ENCODE results near the gene TUBGCP3.

TUBGCP3 gene

GRCh38 chr13:112451512-112452379 is 136.2 kb downstream of the TUBGCP3 start:
- DNase-seq: no peak

- DNase-seq: no peak
These were observed 137.1 kb downstream of the TUBGCP3 start for GRCh38 chr13:112450904-112451240.

GRCh38 chr13:112450118-112450903 is 137.6 kb downstream of the TUBGCP3 start:
- no peak for DNase-seq

GRCh38 chr13:112449545-112449930 is 138.4 kb downstream of the TUBGCP3 start:
- DNase-seq: no peak

- no peak for DNase-seq
These were observed 139.1 kb downstream of the TUBGCP3 start for GRCh38 chr13:112448621-112449544.

GRCh38 chr13:112447761-112448603 is 140.0 kb downstream of the TUBGCP3 start:
- no peak for DNase-seq

GRCh38 chr13:112447306-112447705 is 140.6 kb downstream of the TUBGCP3 start:
- no peak for DNase-seq

- DNase-seq: no peak
These were observed 141.1 kb downstream of the TUBGCP3 start for GRCh38 chr13:112446867-112447266.

GRCh38 chr13:112446347-112446861 is 141.5 kb downstream of the TUBGCP3 start:
- DNase-seq: no peak

- DNase-seq: no peak
These were observed 142.3 kb downstream of the TUBGCP3 start for GRCh38 chr13:112445411-112446271.

GRCh38 chr13:112444416-112445399 is 143.2 kb downstream of the TUBGCP3 start:
- DNase-seq: no peak

GRCh38 chr13:112443995-112444311 is 144.0 kb downstream of the TUBGCP3 start:
- peak; percentile 81 for DNase-seq

- DNase-seq: peak; percentile 29
These were observed 144.6 kb downstream of the TUBGCP3 start for GRCh38 chr13:112443191-112443994.

- no peak for DNase-seq
These were observed 145.4 kb downstream of the TUBGCP3 start for GRCh38 chr13:112442483-112443090.

- DNase-seq: no peak
These were observed 146.1 kb downstream of the TUBGCP3 start for GRCh38 chr13:112441779-112442310.

- DNase-seq: no peak
These were observed 146.7 kb downstream of the TUBGCP3 start for GRCh38 chr13:112441226-112441625.

- DNase-seq: no peak
These were observed 149.4 kb downstream of the TUBGCP3 start for GRCh38 chr13:112438515-112438914.

GRCh38 chr13:112438094-112438493 is 149.9 kb downstream of the TUBGCP3 start:
- DNase-seq: no peak

All from NCI-H82 (cell line).